Uterus (tissue), 2 donors: ENCODE results near the gene CYP27C1.

Source experiments
- POLR2A ChIP-seq, 2 donors: fragments of 450-650 bp; IDR thresholded peaks; one replicate each; pipeline ENCODE4 v1.6.1; 2016; ENCODE audit warnings: antibody characterized with exemption in 2 of 2, mild to moderate bottlenecking in 1 of 2, moderate library complexity in 1 of 2
- TF ChIP-seq, protein P1 (sequence below), 4 experiments: fragments of 200-600 bp in 2 of 4; fragments of 450-650 bp in 2 of 4; sonication (generic) in 2 of 4; IDR thresholded peaks; one replicate each; pipeline ENCODE4 v1.5.1; 2016 to 2019; ENCODE audit warnings: antibody characterized with exemption in 4 of 4, mild to moderate bottlenecking in 2 of 4, moderate library complexity in 1 of 4

GRCh38 chr2:127193164-127193966 is 26.7 kb downstream of the CYP27C1 start:
- TF ChIP-seq, protein P1, sequence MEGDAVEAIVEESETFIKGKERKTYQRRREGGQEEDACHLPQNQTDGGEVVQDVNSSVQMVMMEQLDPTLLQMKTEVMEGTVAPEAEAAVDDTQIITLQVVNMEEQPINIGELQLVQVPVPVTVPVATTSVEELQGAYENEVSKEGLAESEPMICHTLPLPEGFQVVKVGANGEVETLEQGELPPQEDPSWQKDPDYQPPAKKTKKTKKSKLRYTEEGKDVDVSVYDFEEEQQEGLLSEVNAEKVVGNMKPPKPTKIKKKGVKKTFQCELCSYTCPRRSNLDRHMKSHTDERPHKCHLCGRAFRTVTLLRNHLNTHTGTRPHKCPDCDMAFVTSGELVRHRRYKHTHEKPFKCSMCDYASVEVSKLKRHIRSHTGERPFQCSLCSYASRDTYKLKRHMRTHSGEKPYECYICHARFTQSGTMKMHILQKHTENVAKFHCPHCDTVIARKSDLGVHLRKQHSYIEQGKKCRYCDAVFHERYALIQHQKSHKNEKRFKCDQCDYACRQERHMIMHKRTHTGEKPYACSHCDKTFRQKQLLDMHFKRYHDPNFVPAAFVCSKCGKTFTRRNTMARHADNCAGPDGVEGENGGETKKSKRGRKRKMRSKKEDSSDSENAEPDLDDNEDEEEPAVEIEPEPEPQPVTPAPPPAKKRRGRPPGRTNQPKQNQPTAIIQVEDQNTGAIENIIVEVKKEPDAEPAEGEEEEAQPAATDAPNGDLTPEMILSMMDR (IDR thresholded peaks at IDR 0.05), result no peak
- no peak for TF ChIP-seq POLR2A (IDR thresholded peaks at IDR 0.05)
